ENCODE measurements around the gene BABAM1.

GRCh38 chr19:17259934-17260333 lies 7.3 kb upstream of the BABAM1 start:
- no peak for TF ChIP-seq CTCF (IDR thresholded peaks at IDR 0.05; ENCODE audit: low read depth, low read length, poor library complexity, severe bottlenecking)
- TF ChIP-seq EZH2phosphoT487 (IDR thresholded peaks at IDR 0.05; ENCODE audit: borderline replicate concordance, low read length), result no peak

Data from DOHH2 (cell line).